Measurements from ENCODE around the gene CHRNB4.
"Not testable (repeated sequence)": the region's sequence is repeated elsewhere in the genome, so short reads cannot be mapped to it uniquely, and the experiment has no call there.

Gene CHRNB4

GRCh38 chr15:78641102-78641748, at the start of gene CHRNB4:
Gene CHRNB4, minus strand, starts transcription at chr15:78641210. Its CDS starts 77 bp downstream, at chr15:78641133.
- no peak for DNase-seq

GRCh38 chr15:78689626-78690025, 48.6 kb upstream of the CHRNB4 start:
- no peak for DNase-seq

GRCh38 chr15:78685925-78686324, 44.9 kb upstream of the CHRNB4 start:
- no peak for DNase-seq

GRCh38 chr15:78685159-78685921, 44.3 kb upstream of the CHRNB4 start:
- peak; percentile 37 to 70 for DNase-seq

- peak in 1 of 2 experiments; percentile 54 for DNase-seq
Observed at GRCh38 chr15:78684657-78685056, 43.6 kb upstream of the CHRNB4 start.

- DNase-seq: not testable (repeated sequence)
Observed at GRCh38 chr15:78683599-78683998, 42.6 kb upstream of the CHRNB4 start.

GRCh38 chr15:78682693-78683410, 41.8 kb upstream of the CHRNB4 start:
- no peak for DNase-seq

- DNase-seq: no peak
Observed at GRCh38 chr15:78682004-78682651, 41.1 kb upstream of the CHRNB4 start.

- DNase-seq: peak; percentile 67 to 96
Observed at GRCh38 chr15:78681281-78682003, 40.4 kb upstream of the CHRNB4 start.

GRCh38 chr15:78680431-78681075, 39.5 kb upstream of the CHRNB4 start:
- DNase-seq: no peak

GRCh38 chr15:78679089-78679511, 38.1 kb upstream of the CHRNB4 start:
- peak in 1 of 2 experiments; percentile 32 for DNase-seq

- no peak for DNase-seq
Observed at GRCh38 chr15:78676424-78677110, 35.6 kb upstream of the CHRNB4 start.

- DNase-seq: no peak
Observed at GRCh38 chr15:78675617-78676360, 34.8 kb upstream of the CHRNB4 start.

- DNase-seq: no peak
Observed at GRCh38 chr15:78675206-78675605, 34.2 kb upstream of the CHRNB4 start.

GRCh38 chr15:78673917-78674444, 33.0 kb upstream of the CHRNB4 start:
- DNase-seq: no peak

- DNase-seq: no peak
Observed at GRCh38 chr15:78673476-78673875, 32.5 kb upstream of the CHRNB4 start.

GRCh38 chr15:78672285-78673014, 31.4 kb upstream of the CHRNB4 start:
- DNase-seq: no peak

- DNase-seq: peak; percentile 65 to 94
Observed at GRCh38 chr15:78671626-78672211, 30.7 kb upstream of the CHRNB4 start.

- no peak for DNase-seq
Observed at GRCh38 chr15:78668987-78669386, 28.0 kb upstream of the CHRNB4 start.
